Measurements from ENCODE around the gene MUC20. TPM values are rescaled to one million over a fixed set of nuclear protein-coding genes. Genes with fewer than 3 reads are reported as not detected.
"Not testable (repeated sequence)": the region's sequence is repeated elsewhere in the genome, so short reads cannot be mapped to it uniquely, and the experiment has no call there.

Gene MUC20
- total and polyA plus RNA-seq, 5 donors, result 0.86 to 4.8 (median 1.7) TPM

DNA sequence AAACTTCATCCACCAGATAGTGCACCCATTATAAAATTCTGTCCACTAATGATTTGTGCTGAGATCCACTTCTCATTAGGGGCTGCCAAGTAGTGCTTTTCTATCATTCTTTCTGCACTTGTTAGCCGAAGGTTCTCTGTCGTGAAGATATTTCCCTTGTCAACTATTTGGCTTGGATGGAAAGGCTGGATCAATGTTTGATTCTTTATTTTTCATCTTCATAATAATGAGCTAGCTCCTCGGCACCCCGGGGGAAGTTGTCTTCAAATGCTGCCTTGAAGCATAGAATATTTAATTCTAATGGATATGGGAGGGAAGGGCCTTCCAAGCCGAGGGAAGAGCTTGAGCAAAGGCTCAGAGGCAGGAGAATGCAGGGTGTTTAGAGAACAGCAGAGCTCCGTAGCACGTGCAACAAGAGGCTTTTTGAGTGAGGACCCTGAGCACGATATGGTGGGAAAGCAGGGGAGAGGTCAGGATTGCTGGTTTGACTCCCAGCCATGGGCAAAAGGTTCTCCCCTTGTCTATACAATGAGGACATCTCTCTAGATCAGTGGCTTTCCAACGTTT is 16.3 kb upstream of the MUC20 start:
- DNase-seq (no peak), ATAC-seq (no peak)
- H3K27me3 ChIP-seq (ENCODE audit: control insufficient read depth, insufficient read depth), result no peaks in the 10 kb centered on the region
- no peak overlapping the region for H3K4me3 ChIP-seq (ENCODE audit: low read length)
- no peak overlapping the region for H3K27ac ChIP-seq (ENCODE audit: low read length)
- intact Hi-C loops (cut with DNase I), result no loop called here
- 56% methylated on average over 9 of the region's 9 CpGs for WGBS
- H3K4me1 ChIP-seq (ENCODE audit: control insufficient read depth, insufficient read depth, low read length), result no peaks in the 10 kb centered on the region
- no peaks in the 10 kb centered on the region for H3K9me3 ChIP-seq (ENCODE audit: control insufficient read depth, low read length)

DNA sequence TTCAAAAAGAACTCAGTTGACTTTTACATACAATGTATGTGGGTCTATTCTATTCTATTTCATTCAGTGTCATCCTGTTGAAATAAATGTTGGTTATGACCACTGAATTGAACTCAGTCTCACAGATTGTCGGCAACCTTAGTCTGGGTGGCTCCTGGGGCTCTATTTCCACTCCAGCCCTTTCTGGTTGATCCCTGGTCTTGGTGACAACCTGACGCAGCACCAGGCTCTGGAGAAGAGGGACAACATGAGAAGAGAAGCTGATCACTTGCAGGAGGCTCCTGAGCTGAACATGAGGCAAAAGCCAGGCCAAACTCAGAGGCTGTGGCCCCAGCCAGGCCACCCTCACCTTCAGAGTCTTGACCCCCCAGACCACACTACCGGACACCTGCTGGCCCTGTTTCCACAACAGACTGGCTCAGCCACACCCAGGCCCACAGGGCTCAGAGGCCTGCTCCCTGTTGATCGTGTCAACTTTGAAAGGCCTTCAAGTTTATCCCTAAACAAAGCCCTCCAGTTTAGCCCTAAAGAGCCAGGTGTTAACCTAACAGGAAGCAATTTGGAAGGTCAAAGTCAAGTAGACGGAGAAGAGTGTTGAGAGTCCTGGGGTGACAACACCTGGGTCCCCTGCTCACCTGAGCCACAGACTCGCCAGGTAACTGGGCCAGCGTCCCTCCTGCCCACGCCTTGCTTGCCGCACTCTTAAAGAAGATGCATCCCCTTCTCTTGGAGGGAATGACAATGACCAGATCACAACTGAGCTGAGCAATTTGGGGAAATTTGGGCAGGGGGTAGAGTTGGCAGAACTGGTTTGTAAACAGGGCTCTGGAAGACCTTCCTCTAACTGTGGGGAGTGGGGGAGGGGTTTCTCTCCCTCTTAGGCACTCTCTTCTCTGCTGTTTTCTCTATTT is 15.4 kb upstream of the MUC20 start:
- ATAC-seq (peak in 1 of 2 donors; percentile 29), DNase-seq (no peak)
- H3K27me3 ChIP-seq (ENCODE audit: control insufficient read depth, insufficient read depth), result no peaks in the 10 kb centered on the region
- intact Hi-C loops (cut with DNase I), result no loop called here
- 86% methylated on average over 9 of the region's 9 CpGs for WGBS
- no peak overlapping the region for H3K4me3 ChIP-seq (ENCODE audit: low read length)
- no peak overlapping the region for H3K27ac ChIP-seq (ENCODE audit: low read length)
- H3K4me1 ChIP-seq (ENCODE audit: control insufficient read depth, insufficient read depth, low read length), result no peaks in the 10 kb centered on the region
- H3K9me3 ChIP-seq (ENCODE audit: control insufficient read depth, low read length), result no peaks in the 10 kb centered on the region

DNA sequence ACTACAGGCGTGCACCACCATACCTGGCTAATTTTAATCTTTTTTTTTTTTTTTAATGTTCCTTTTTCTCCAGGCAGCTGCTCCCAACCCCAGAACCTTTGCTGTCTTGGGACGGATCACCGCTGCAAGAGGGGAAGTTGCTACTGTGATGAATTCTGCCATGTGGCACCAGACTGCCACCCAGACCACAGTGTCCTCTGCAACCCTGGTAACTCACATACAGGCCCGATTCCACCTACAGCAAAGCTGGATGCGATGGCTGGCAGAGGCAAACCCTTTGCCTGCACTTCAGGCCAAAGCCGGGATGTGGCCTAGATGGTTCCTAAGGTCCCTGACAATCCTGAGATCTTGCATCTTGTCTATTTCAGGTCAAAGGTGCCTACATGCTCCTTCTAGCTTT is 12.7 kb upstream of the MUC20 start:
- WGBS, result 81% methylated on average over 6 of the region's 6 CpGs
- Histone ChIP-seq H3K4me3 (ENCODE audit: low read length) (no peak overlapping the region), H3K27ac (ENCODE audit: low read length) (no peak overlapping the region), H3K27me3 (ENCODE audit: control insufficient read depth, insufficient read depth) (no peaks in the 10 kb centered on the region), H3K9me3 (ENCODE audit: control insufficient read depth, low read length) (no peaks in the 10 kb centered on the region), H3K4me1 (ENCODE audit: control insufficient read depth, insufficient read depth, low read length) (no peaks in the 10 kb centered on the region)
- no peak for DNase-seq
- intact Hi-C loops (cut with DNase I), result no loop called here
- peak in 1 of 2 donors; percentile 8 for ATAC-seq

DNA sequence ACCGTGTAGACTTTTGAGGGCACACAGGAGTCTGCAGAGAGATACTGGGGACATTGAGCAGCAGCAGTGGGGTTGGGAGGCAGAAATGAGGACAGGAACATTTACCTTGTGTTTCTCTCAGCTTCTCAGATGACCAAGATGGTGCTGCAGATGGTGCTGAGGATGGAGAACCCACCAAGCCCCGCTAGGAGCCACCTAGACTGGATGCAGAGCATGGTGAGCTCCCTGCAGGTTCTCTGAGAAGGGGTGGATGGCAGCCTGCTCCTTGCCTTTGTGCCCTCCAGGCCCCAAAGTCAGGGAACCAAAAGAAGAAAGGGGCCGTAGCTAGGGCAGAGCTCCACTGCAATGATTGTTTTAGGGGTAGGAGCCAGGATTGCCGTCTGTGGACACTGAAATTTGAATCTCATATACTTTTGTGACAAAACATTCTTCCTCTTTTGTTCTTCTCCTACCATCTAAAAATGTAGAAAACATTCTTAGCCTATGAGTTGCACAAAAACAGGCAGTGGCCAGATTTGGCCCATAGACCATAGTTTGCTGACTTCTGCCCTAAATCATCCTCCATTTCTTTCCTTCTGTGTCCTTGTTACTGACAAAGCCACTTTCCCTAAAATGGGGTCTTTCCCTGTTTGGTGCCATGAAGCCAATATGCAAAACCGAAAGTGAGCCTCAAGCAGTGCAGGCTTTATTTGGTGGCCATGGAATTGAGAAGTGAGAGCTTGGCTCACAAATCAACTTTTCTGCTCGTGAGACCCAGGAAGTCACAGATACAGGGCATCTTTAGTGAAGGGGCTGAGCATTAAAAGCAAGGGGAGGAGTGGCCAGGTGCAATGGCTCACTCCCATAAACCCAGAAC is 11.9 kb upstream of the MUC20 start:
- DNase-seq (no peak), ATAC-seq (no peak)
- Histone ChIP-seq H3K27ac (ENCODE audit: low read length) (no peak overlapping the region), H3K4me1 (ENCODE audit: control insufficient read depth, insufficient read depth, low read length) (no peaks in the 10 kb centered on the region), H3K4me3 (ENCODE audit: low read length) (no peak overlapping the region), H3K9me3 (ENCODE audit: control insufficient read depth, low read length) (no peaks in the 10 kb centered on the region), H3K27me3 (ENCODE audit: control insufficient read depth, insufficient read depth) (no peaks in the 10 kb centered on the region)
- intact Hi-C loops (cut with DNase I), result no loop called here
- WGBS, result 93% methylated on average over 6 of the region's 6 CpGs

DNA sequence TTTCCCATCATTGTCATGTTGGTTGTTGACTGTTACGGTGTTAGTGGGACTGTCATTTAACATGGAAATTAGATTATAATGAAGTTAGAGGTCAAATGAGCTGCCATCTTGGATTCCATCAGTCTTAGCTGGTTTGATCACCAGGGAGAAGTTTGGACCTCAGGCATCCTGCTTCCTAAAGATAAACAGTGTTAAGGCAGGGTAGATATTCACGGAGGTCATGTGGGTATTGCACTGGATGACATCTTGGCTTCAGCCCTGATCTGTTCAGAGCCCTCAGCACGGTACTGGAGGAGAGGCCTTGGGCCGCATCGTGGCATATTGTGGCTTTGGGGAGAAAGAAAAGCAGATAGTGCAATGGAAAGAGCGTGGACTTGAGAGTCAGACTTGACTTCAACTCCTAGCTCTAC is 11.1 kb upstream of the MUC20 start:
- Histone ChIP-seq H3K27me3 (ENCODE audit: control insufficient read depth, insufficient read depth) (no peaks in the 10 kb centered on the region), H3K9me3 (ENCODE audit: control insufficient read depth, low read length) (no peaks in the 10 kb centered on the region), H3K27ac (ENCODE audit: low read length) (no peak overlapping the region), H3K4me3 (ENCODE audit: low read length) (no peak overlapping the region), H3K4me1 (ENCODE audit: control insufficient read depth, insufficient read depth, low read length) (no peaks in the 10 kb centered on the region)
- 95% methylated on average over 6 of the region's 6 CpGs for WGBS
- intact Hi-C loops (cut with DNase I), result no loop called here
- ATAC-seq (no peak), DNase-seq (no peak)

DNA sequence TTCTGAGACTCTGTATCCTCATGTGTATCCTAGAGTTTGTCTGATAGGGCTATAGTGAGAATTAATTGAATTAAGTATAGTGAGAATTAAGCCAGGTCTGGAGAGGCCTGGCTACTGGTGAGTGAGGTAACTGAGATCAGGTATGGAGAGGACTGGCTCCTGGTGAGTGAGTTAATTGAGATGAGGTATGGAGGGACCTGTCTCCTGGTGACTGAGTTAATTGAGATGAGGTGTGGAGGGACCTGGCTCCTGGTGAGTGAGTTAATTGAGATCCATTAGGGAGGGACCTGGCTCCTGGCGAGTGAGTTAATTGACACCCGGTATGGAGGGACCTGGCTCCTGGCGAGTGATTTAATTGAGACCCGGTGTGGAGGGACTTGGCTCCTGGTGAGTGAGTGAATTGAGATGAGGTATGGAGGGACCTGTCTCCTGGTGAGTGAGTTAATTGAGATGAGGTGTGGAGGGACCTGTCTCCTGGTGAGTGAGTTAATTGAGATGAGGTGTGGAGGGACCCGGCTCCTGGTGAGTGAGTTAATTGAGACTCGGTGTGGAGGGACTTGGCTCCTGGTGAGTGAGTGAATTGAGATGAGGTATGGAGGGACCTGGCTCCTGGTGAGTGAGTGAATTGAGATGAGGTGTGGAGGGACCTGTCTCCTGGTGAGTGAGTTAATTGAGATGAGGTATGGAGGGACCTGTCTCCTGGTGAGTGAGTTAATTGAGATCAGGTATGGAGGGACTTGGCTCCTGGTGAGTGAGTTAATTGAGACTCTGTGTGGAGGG is 10.5 kb upstream of the MUC20 start:
- not testable (repeated sequence) for ATAC-seq

DNA sequence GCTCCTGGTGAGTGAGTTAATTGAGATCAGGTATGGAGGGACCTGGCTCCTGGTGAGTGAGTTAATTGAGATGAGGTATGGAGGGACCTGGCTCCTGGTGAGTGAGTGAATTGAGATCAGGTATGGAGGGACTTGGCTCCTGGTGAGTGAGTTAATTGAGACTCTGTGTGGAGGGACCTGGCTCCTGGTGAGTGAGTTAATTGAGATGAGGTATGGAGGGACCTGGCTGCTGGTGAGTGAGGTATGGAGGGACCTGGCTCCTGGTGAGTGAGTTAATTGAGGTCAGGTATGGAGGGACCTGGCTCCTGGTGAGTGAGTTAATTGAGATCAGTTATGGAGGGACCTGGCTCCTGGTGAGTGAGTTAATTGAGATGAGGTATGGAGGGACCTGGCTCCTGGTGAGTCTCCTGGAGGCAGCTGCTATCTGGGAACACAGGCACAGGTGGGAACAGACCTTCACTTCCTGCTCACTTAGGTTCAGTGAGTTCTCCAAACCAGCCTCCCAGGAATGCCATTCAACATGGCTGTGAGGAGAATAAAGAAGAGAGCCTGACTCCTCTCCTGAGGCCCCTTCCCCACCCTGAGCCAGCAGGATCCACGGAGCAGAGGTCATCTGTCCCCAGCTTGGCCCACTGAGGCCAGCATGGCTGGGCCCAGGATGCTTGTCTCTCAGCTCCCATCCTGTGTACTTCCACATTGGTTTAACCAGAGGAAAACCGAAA is 9.5 kb upstream of the MUC20 start:
- ATAC-seq, result peak in 1 of 2 donors; percentile 8
- DNase-seq; H3K9me3 ChIP-seq (ENCODE audit: control insufficient read depth, low read length); H3K4me1 ChIP-seq (ENCODE audit: control insufficient read depth, insufficient read depth, low read length); intact Hi-C loops (cut with DNase I); H3K27ac ChIP-seq (ENCODE audit: low read length); H3K4me3 ChIP-seq (ENCODE audit: low read length); H3K27me3 ChIP-seq (ENCODE audit: control insufficient read depth, insufficient read depth): not testable (repeated sequence)
- 68% methylated on average over 2 of the region's 2 CpGs for WGBS

More for the DNA sequence above, 10.5 kb upstream of the MUC20 start:
- DNase-seq; H3K9me3 ChIP-seq (ENCODE audit: control insufficient read depth, low read length); H3K4me1 ChIP-seq (ENCODE audit: control insufficient read depth, insufficient read depth, low read length); H3K27me3 ChIP-seq (ENCODE audit: control insufficient read depth, insufficient read depth); H3K4me3 ChIP-seq (ENCODE audit: low read length); intact Hi-C loops (cut with DNase I); H3K27ac ChIP-seq (ENCODE audit: low read length): not testable (repeated sequence)
- 59% methylated on average over 6 of the region's 6 CpGs for WGBS

DNA sequence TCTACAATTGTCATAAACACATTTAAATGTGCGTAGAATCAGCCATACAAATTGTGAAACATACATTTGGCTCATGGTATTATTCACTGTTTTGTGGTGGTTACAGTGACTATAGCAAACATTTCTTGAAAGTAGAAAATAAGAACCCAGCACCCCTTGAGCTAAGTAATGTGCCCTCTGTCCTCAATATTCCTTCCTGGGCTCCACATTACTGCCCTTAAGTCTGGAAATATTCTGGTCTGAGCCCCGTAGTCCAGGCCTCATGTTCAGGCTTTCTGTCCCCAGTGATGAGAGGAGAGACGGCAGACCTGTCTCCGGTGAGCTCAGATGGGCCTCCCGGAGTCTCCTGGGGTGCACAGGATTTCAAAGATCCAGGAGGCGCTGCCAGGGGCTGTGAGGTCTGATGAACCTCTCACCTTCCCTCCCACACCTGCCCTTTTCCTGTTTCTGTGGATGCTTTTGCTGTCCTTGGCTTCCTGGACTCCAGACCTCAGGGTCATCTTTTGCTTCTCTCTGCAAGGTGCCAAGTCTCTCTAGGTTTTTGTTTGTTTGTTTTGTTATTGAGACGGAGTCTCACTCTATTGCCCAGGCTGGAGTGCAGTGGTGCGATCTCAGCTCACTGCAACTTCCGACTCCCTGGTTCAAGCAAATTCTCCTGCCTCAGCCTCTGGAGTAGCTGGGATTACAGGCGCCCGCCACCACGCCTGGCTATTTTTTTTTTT is 8.8 kb upstream of the MUC20 start:
- WGBS, result 87% methylated on average over 12 of the region's 12 CpGs
- no peak for ATAC-seq
- intact Hi-C loops (cut with DNase I), result no loop called here

DNA sequence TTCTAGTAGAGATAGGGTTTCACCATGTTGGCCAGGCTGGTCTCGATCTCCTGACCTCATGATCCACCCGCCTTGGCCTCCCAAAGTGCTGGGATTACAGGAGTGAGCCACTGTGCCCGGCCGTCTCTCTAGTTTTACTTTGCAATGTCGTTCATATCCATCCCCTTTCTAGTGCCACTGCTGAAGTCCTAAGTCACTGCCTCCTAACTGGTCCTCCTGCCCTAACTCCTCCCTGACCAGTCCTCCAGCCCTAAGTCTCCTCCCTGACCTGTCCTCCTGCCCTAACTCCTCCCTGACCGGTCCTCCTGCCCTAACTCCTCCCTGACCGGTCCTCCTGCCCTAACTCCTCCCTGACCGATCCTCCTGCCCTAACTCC is 8.3 kb upstream of the MUC20 start:
- H3K4me3 ChIP-seq (ENCODE audit: low read length); intact Hi-C loops (cut with DNase I); ATAC-seq; H3K27ac ChIP-seq (ENCODE audit: low read length); H3K27me3 ChIP-seq (ENCODE audit: control insufficient read depth, insufficient read depth); H3K4me1 ChIP-seq (ENCODE audit: control insufficient read depth, insufficient read depth, low read length); H3K9me3 ChIP-seq (ENCODE audit: control insufficient read depth, low read length); DNase-seq: not testable (repeated sequence)
- WGBS, result 75% methylated on average over 8 of the region's 8 CpGs

More for the DNA sequence above, 8.8 kb upstream of the MUC20 start:
- H3K27ac ChIP-seq (ENCODE audit: low read length), result no peak overlapping the region
- DNase-seq, result no peak
- no peaks in the 10 kb centered on the region for H3K27me3 ChIP-seq (ENCODE audit: control insufficient read depth, insufficient read depth)
- no peaks in the 10 kb centered on the region for H3K4me1 ChIP-seq (ENCODE audit: control insufficient read depth, insufficient read depth, low read length)
- no peaks in the 10 kb centered on the region for H3K9me3 ChIP-seq (ENCODE audit: control insufficient read depth, low read length)
- H3K4me3 ChIP-seq (ENCODE audit: low read length), result no peak overlapping the region
